GM10248 (cell line): ENCODE results near the gene TNIK.

Source experiments
- CTCF ChIA-PET: fragments of 300-600 bp; sonication (Branson Sonifier 250); formaldehyde crosslinking; extraction: SDS; loops from one replicate; lab custom pipeline; 2021; ENCODE audit warnings: antibody characterized with exemption; lab: Yijun Ruan, JAX
- POLR2A ChIA-PET: fragments of 350-650 bp; sonication (Branson Sonifier 250); formaldehyde crosslinking; extraction: SDS; loops from one replicate; lab custom pipeline; 2020; ENCODE audit warnings: antibody characterized with exemption; lab: Yijun Ruan, JAX
- DNase-seq: peaks from one replicate; pipeline ENCODE4 v3.0.0; 2012; ENCODE audit errors: extremely low spot score
- CTCF ChIP-seq: IDR thresholded peaks from 2 replicates; pipeline ENCODE4 v1.5.1; 2012; ENCODE audit warnings: mild to moderate bottlenecking, low read depth; ENCODE audit errors: extremely low read depth, missing control alignments, control extremely low read depth

TNIK gene

GRCh38 chr3:171340434-171340833 is 119.8 kb downstream of the TNIK start:
- DNase-seq: no peak
- TF ChIP-seq CTCF: no peak
- CTCF ChIA-PET: interaction anchor here (2.1 to 2.7 kb wide), 2 partner anchors 9 to 17 kb away, joined by 5 to 9 read pairs; no protein-coding TSS in a partner anchor
- POLR2A ChIA-PET: no interaction called here

GRCh38 chr3:171339598-171339997 is 120.6 kb downstream of the TNIK start:
- ChIA-PET CTCF (interaction anchor here (1.2 to 2.5 kb wide), 3 partner anchors 15 to 81 kb away, joined by 3 to 6 read pairs (median 5); no protein-coding TSS in a partner anchor), POLR2A (no interaction called here)
- no peak for TF ChIP-seq CTCF
- DNase-seq: no peak

GRCh38 chr3:171336406-171336805 is 123.8 kb downstream of the TNIK start:
- DNase-seq: no peak
- POLR2A ChIA-PET: no interaction called here
- CTCF ChIA-PET: interaction anchor here (0.9 to 1.9 kb wide), 9 partner anchors 8 to 151 kb away, joined by 3 to 5 read pairs (median 3); no protein-coding TSS in a partner anchor
- no peak for TF ChIP-seq CTCF

- ChIA-PET CTCF (interaction anchor here (0.8 to 1.9 kb wide), 4 partner anchors 9 to 172 kb away, joined by 3 to 5 read pairs (median 3); no protein-coding TSS in a partner anchor), POLR2A (no interaction called here)
- no peak for TF ChIP-seq CTCF
- DNase-seq: no peak
Measured at GRCh38 chr3:171335559-171335958, 124.6 kb downstream of the TNIK start.

GRCh38 chr3:171334465-171334811 is 125.8 kb downstream of the TNIK start:
- TF ChIP-seq CTCF: no peak
- CTCF ChIA-PET: interaction anchor here (0.9 to 1.2 kb wide), 3 partner anchors 10 to 171 kb away, joined by 3 to 5 read pairs (median 3); no protein-coding TSS in a partner anchor

GRCh38 chr3:171333784-171334464 is 126.3 kb downstream of the TNIK start:
- TF ChIP-seq CTCF: no peak
- CTCF ChIA-PET: interaction anchor here (0.9 to 1.6 kb wide), 3 partner anchors 10 to 35 kb away, joined by 3 to 5 read pairs (median 4); no protein-coding TSS in a partner anchor
- DNase-seq: no peak
- POLR2A ChIA-PET: no interaction called here

More at GRCh38 chr3:171334465-171334811, 125.8 kb downstream of the TNIK start:
- POLR2A ChIA-PET: no interaction called here
- no peak for DNase-seq
